ENCODE data around the gene ARL14EPL.
A peak's percentile ranks its signal among the peaks of the same experiment; 100 is the strongest.
"Not testable (repeated sequence)": the region's sequence is repeated elsewhere in the genome, so short reads cannot be mapped to it uniquely, and the experiment has no call there.

ARL14EPL gene

DNA sequence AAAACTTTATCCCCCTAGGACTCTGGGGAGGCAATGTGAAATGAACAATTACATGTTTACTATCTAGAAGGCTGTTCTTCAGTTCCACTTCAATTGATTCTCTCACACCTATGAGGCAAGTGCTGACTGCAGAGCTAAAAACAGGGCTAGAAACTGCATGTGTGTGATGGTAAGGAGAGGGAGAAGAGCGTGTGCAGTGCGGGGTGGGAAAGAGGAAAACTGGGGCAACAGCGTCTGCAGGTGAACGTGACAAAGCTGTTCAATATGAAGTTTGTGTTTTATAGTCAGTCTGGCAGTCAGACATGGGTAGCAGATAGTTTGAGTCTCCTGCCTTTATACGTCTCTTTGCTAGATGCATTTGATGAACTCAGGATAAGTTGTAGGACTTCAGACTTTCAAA lies 45.9 kb downstream of the ARL14EPL start:
- no peak overlapping the region for H3K9ac ChIP-seq (ENCODE audit: low read depth in 1 of 2, low read length in 2 of 2)
- no peaks in the 10 kb centered on the region for H3K36me3 ChIP-seq (ENCODE audit: control insufficient read depth in 1 of 2, insufficient read depth in 2 of 2, low read length in 2 of 2)
- no peaks in the 10 kb centered on the region for H3K27me3 ChIP-seq (ENCODE audit: control insufficient read depth in 1 of 2, insufficient read depth in 2 of 2, low read length in 2 of 2)
- H3K4me1 ChIP-seq (ENCODE audit: control insufficient read depth in 1 of 2, insufficient read depth in 2 of 2, low read length in 2 of 2), result no peaks in the 10 kb centered on the region
- H3K9me3 ChIP-seq (ENCODE audit: control insufficient read depth in 1 of 2, low read length in 2 of 2), result no peaks in the 10 kb centered on the region
- no peak overlapping the region for H3K27ac ChIP-seq (ENCODE audit: low read depth, low read length)
- H3K4me3 ChIP-seq (ENCODE audit: low read depth in 1 of 2, low read length in 2 of 2), result no peak overlapping the region

DNA sequence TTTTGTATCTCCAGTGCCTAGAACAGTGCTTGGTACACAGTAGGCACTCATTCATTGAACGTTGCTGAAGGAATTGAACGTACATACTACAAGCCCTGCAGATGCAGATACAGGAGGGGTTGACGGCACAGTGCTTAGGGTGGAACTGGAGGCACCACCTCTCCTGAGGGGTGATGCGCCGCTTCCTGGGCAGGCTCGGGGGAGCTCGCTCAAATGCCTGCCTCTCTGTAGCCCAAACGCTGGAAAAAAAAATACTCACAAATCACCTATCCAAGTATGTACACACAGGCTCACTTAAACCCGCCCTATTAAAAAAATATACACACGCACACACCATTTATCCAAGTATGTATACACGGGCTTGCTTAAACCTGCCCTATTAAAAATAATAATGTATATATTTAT lies 52.0 kb downstream of the ARL14EPL start:
- H3K36me3 ChIP-seq (ENCODE audit: control insufficient read depth in 1 of 2, insufficient read depth in 2 of 2, low read length in 2 of 2), result peaks cover 0 to 7% of the 10 kb centered on the region in 2 donors
- no peaks in the 10 kb centered on the region for H3K9me3 ChIP-seq (ENCODE audit: control insufficient read depth in 1 of 2, low read length in 2 of 2)
- peaks cover 6 to 9% of the 10 kb centered on the region in 2 donors for H3K4me1 ChIP-seq (ENCODE audit: control insufficient read depth in 1 of 2, insufficient read depth in 2 of 2, low read length in 2 of 2)
- H3K4me3 ChIP-seq (ENCODE audit: low read depth in 1 of 2, low read length in 2 of 2), result peak overlapping the region; percentile 83 to 99
- H3K27ac ChIP-seq (ENCODE audit: low read depth, low read length), result no peak overlapping the region
- H3K9ac ChIP-seq (ENCODE audit: low read depth in 1 of 2, low read length in 2 of 2), result peak overlapping the region; percentile 3 to 91
- no peaks in the 10 kb centered on the region for H3K27me3 ChIP-seq (ENCODE audit: control insufficient read depth in 1 of 2, insufficient read depth in 2 of 2, low read length in 2 of 2)

DNA sequence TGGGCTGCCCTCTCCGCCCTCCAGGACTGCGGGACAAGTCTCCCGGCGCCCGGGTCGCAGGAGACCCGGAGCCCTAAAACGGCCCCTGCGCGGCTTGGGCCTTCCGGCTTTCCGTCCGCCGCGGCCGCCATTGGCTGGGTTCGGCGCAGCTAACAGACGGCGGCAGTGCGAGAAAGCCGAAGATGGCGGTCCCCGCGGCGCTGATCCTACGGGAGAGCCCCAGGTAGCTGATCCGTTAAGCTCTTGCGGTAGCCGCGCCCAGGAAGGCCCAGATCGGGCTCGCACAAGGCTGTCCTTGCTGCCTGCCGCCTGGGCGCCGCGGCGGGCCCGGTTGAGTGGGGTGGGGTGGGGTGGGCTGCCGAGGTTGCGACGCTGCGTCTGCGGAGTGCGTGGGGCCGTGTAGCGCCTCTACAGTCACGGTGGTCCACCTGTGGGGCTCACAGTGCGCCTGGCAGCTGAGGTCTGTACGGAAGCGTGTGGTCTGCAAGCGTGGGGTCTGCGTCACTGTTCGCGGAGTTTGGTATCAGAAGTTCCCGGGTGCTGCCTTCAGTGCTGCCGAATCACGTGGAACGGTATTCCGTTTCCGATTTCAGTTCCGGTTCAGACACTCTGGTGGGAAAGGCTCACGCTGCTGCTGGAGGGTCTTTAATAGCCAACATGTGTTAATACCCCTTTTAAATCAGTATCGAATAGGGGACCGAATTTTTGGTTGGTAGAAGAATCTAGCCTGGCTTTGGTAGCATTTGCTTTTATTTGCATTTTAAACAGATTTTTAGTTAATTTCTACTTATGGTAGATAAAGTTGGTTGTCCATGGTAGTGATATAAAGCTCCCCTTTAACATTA lies 52.8 kb downstream of the ARL14EPL start, which contains the start of gene COMMD10:
Gene COMMD10, plus strand, starts transcription at position 155 of the 845 bp plus-strand sequence.
- no peaks in the 10 kb centered on the region for H3K9me3 ChIP-seq (ENCODE audit: control insufficient read depth in 1 of 2, low read length in 2 of 2)
- peaks cover 6 to 9% of the 10 kb centered on the region in 2 donors for H3K4me1 ChIP-seq (ENCODE audit: control insufficient read depth in 1 of 2, insufficient read depth in 2 of 2, low read length in 2 of 2)
- peak within 1 kb of the TSS; percentile 83 to 99 for H3K4me3 ChIP-seq (ENCODE audit: low read depth in 1 of 2, low read length in 2 of 2)
- peaks cover 0 to 7% of the 10 kb centered on the region in 2 donors for H3K36me3 ChIP-seq (ENCODE audit: control insufficient read depth in 1 of 2, insufficient read depth in 2 of 2, low read length in 2 of 2)
- peak within 1 kb of the TSS; percentile 70 to 91 for H3K9ac ChIP-seq (ENCODE audit: low read depth in 1 of 2, low read length in 2 of 2)
- no peaks in the 10 kb centered on the region for H3K27me3 ChIP-seq (ENCODE audit: control insufficient read depth in 1 of 2, insufficient read depth in 2 of 2, low read length in 2 of 2)
- H3K27ac ChIP-seq (ENCODE audit: low read depth, low read length), result peak within 1 kb of the TSS; percentile 63

DNA sequence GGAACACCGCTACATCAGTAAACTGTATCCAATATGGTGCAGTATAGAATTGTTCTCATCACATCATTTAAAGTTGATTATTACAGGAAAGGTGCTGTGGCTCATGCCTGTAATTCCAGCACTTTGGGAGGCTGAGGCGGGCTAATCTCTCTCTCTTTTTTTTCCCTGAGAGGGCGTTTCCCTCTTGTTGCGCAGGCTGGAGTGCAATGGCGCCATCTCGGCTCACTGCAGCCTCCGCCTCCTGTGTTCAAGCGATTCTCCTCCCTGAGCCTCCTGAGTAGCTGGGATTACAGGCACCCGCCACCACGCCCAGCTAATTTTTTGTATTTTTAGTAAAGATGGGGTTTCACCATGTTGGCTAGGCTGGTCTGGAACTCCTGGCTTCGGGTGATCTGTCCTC lies 54.0 kb downstream of the ARL14EPL start:
- H3K36me3 ChIP-seq (ENCODE audit: control insufficient read depth in 1 of 2, insufficient read depth in 2 of 2, low read length in 2 of 2); H3K27me3 ChIP-seq (ENCODE audit: control insufficient read depth in 1 of 2, insufficient read depth in 2 of 2, low read length in 2 of 2); H3K9ac ChIP-seq (ENCODE audit: low read depth in 1 of 2, low read length in 2 of 2); H3K4me1 ChIP-seq (ENCODE audit: control insufficient read depth in 1 of 2, insufficient read depth in 2 of 2, low read length in 2 of 2); H3K27ac ChIP-seq (ENCODE audit: low read depth, low read length); H3K9me3 ChIP-seq (ENCODE audit: control insufficient read depth in 1 of 2, low read length in 2 of 2): not testable (repeated sequence)
- H3K4me3 ChIP-seq (ENCODE audit: low read depth in 1 of 2, low read length in 2 of 2), result peak overlapping the region; percentile 83 to 99

DNA sequence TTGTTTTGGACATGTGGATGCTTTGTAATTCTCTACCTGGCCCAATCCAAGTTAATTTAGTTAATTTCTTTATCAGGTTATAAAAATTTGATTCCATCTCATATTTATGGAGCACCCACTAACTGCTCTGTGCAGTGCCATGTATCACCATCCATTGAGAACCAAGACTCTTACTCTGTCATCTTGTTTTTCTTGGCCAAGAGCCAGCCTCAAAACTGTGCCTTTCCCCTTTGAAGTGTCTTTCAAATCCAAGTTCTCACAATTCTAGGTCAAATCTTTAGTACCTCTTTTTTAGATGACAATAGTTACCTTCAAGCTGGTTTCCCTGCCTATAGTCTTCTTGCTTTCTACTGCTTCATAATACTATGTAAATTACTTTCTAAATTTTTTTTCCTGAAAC lies 55.8 kb downstream of the ARL14EPL start:
- H3K27ac ChIP-seq (ENCODE audit: low read depth, low read length), result no peak overlapping the region
- no peak overlapping the region for H3K9ac ChIP-seq (ENCODE audit: low read depth in 1 of 2, low read length in 2 of 2)
- H3K4me3 ChIP-seq (ENCODE audit: low read depth in 1 of 2, low read length in 2 of 2), result no peak overlapping the region
- H3K27me3 ChIP-seq (ENCODE audit: control insufficient read depth in 1 of 2, insufficient read depth in 2 of 2, low read length in 2 of 2), result no peaks in the 10 kb centered on the region
- H3K9me3 ChIP-seq (ENCODE audit: control insufficient read depth in 1 of 2, low read length in 2 of 2), result no peaks in the 10 kb centered on the region
- H3K36me3 ChIP-seq (ENCODE audit: control insufficient read depth in 1 of 2, insufficient read depth in 2 of 2, low read length in 2 of 2), result peaks cover 4 to 18% of the 10 kb centered on the region in 2 donors
- H3K4me1 ChIP-seq (ENCODE audit: control insufficient read depth in 1 of 2, insufficient read depth in 2 of 2, low read length in 2 of 2), result peaks cover 6 to 9% of the 10 kb centered on the region in 2 donors

DNA sequence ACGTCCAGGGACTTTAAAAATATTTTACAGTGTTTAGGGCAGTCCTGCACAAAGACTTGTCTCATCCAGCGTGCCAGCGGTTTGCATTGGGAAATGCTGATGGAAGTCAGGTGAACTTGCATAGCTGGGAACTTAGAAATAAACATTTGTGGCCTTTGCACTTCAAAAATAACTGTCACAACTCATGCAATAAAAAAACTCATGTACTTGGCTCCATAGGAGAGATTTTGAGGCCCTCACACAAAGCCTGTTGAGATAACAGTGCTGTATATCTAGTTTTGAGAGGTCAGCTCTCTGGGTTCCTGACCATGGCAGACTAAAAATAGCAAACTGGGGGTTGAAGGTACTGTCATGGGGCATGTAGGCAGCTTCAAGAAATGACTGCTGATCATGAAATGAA lies 58.0 kb downstream of the ARL14EPL start:
- Histone ChIP-seq H3K27ac (ENCODE audit: low read depth, low read length) (no peak overlapping the region), H3K9me3 (ENCODE audit: control insufficient read depth in 1 of 2, low read length in 2 of 2) (no peaks in the 10 kb centered on the region), H3K9ac (ENCODE audit: low read depth in 1 of 2, low read length in 2 of 2) (no peak overlapping the region), H3K4me3 (ENCODE audit: low read depth in 1 of 2, low read length in 2 of 2) (no peak overlapping the region), H3K27me3 (ENCODE audit: control insufficient read depth in 1 of 2, insufficient read depth in 2 of 2, low read length in 2 of 2) (no peaks in the 10 kb centered on the region), H3K4me1 (ENCODE audit: control insufficient read depth in 1 of 2, insufficient read depth in 2 of 2, low read length in 2 of 2) (no peaks in the 10 kb centered on the region), H3K36me3 (ENCODE audit: control insufficient read depth in 1 of 2, insufficient read depth in 2 of 2, low read length in 2 of 2) (peaks cover 15 to 37% of the 10 kb centered on the region in 2 donors)

DNA sequence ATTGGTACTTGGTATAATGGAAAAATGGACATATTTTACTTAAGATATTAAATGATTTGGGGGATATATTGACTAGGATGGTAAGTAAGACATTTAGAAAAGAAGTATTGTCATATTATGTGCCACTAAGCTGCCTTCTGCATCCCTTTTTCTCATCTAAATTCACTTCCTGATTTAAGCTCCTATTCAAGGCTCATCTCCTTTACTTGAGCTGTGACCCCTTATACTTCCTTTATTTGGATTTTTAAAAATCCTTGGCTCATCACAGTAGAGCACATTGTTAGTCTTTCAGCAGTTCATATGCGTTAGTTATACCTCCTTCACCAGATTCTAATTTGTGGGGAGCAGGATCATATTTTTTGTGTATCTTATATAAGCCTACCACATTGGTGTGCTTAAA lies 59.1 kb downstream of the ARL14EPL start:
- H3K27ac ChIP-seq (ENCODE audit: low read depth, low read length), result no peak overlapping the region
- H3K9ac ChIP-seq (ENCODE audit: low read depth in 1 of 2, low read length in 2 of 2), result no peak overlapping the region
- no peaks in the 10 kb centered on the region for H3K27me3 ChIP-seq (ENCODE audit: control insufficient read depth in 1 of 2, insufficient read depth in 2 of 2, low read length in 2 of 2)
- H3K9me3 ChIP-seq (ENCODE audit: control insufficient read depth in 1 of 2, low read length in 2 of 2), result no peaks in the 10 kb centered on the region
- H3K4me3 ChIP-seq (ENCODE audit: low read depth in 1 of 2, low read length in 2 of 2), result no peak overlapping the region
- H3K36me3 ChIP-seq (ENCODE audit: control insufficient read depth in 1 of 2, insufficient read depth in 2 of 2, low read length in 2 of 2), result peaks cover 18 to 37% of the 10 kb centered on the region in 2 donors
- no peaks in the 10 kb centered on the region for H3K4me1 ChIP-seq (ENCODE audit: control insufficient read depth in 1 of 2, insufficient read depth in 2 of 2, low read length in 2 of 2)

DNA sequence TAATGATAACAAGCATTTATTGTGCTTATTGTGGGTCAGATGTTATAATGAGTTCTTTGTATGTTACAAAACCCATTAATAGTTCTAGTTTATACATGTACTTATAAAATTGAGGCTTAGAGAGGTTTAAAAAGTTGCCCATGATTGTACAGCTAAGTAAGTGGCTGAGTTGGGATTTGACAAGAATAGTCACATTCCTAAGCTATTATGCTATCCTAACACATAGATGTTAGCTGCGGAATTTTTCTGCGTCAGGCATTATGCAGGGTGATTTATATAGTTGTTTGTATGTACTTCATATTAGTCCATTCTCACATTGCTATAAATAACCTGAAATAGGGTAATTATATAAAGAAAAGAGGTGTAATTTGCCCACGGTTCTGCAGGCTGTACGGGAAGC lies 65.0 kb downstream of the ARL14EPL start:
- no peaks in the 10 kb centered on the region for H3K4me1 ChIP-seq (ENCODE audit: control insufficient read depth in 1 of 2, insufficient read depth in 2 of 2, low read length in 2 of 2)
- no peak overlapping the region for H3K9ac ChIP-seq (ENCODE audit: low read depth in 1 of 2, low read length in 2 of 2)
- no peak overlapping the region for H3K4me3 ChIP-seq (ENCODE audit: low read depth in 1 of 2, low read length in 2 of 2)
- H3K27ac ChIP-seq (ENCODE audit: low read depth, low read length), result no peak overlapping the region
- H3K36me3 ChIP-seq (ENCODE audit: control insufficient read depth in 1 of 2, insufficient read depth in 2 of 2, low read length in 2 of 2), result peaks cover 21 to 41% of the 10 kb centered on the region in 2 donors
- H3K9me3 ChIP-seq (ENCODE audit: control insufficient read depth in 1 of 2, low read length in 2 of 2), result no peaks in the 10 kb centered on the region
- no peaks in the 10 kb centered on the region for H3K27me3 ChIP-seq (ENCODE audit: control insufficient read depth in 1 of 2, insufficient read depth in 2 of 2, low read length in 2 of 2)

DNA sequence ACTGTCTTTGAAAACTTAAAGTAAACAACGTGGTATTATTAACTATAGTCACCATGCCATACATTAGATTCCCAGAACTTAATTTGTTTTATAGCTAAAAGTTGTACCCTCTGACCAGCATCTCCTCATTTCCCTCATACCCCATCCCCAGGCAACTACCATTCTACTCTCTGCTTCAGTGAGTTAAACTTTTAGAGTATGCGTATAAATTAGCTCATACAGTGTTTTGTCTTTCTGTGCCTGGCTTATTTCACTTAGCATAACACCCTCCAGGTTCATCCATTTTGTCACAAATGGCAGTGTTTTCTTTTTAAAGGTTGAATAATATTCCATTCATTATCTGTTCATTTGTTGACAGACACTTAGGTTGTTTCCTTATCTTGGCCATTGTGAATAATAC lies 66.7 kb downstream of the ARL14EPL start:
- no peak overlapping the region for H3K9ac ChIP-seq (ENCODE audit: low read depth in 1 of 2, low read length in 2 of 2)
- H3K4me1 ChIP-seq (ENCODE audit: control insufficient read depth in 1 of 2, insufficient read depth in 2 of 2, low read length in 2 of 2), result no peaks in the 10 kb centered on the region
- no peak overlapping the region for H3K27ac ChIP-seq (ENCODE audit: low read depth, low read length)
- no peak overlapping the region for H3K4me3 ChIP-seq (ENCODE audit: low read depth in 1 of 2, low read length in 2 of 2)
- H3K36me3 ChIP-seq (ENCODE audit: control insufficient read depth in 1 of 2, insufficient read depth in 2 of 2, low read length in 2 of 2), result peaks cover 13 to 26% of the 10 kb centered on the region in 2 donors
- no peaks in the 10 kb centered on the region for H3K27me3 ChIP-seq (ENCODE audit: control insufficient read depth in 1 of 2, insufficient read depth in 2 of 2, low read length in 2 of 2)
- H3K9me3 ChIP-seq (ENCODE audit: control insufficient read depth in 1 of 2, low read length in 2 of 2), result no peaks in the 10 kb centered on the region

DNA sequence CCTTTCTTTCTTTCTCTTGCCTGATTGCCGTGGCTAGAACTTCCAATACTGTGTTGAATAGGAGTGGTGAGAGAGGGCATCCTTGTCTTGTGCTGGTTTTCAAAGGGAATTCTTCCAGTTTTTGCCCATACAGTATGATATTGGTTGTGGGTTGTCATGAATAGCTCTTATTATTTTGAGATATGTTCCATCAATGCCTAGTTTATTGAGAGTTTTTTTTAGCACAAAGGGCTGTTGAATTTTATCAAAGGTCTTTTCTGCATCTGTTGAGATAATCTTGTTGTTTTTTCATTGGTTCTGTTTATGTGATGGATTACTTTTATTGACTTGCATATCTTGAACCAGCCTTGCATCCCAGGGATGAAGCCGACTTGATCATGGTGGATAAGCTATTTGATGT lies 72.7 kb downstream of the ARL14EPL start:
- not testable (repeated sequence) for H3K4me1 ChIP-seq (ENCODE audit: control insufficient read depth in 1 of 2, insufficient read depth in 2 of 2, low read length in 2 of 2); H3K9ac ChIP-seq (ENCODE audit: low read depth in 1 of 2, low read length in 2 of 2); H3K4me3 ChIP-seq (ENCODE audit: low read depth in 1 of 2, low read length in 2 of 2); H3K27ac ChIP-seq (ENCODE audit: low read depth, low read length); H3K27me3 ChIP-seq (ENCODE audit: control insufficient read depth in 1 of 2, insufficient read depth in 2 of 2, low read length in 2 of 2); H3K9me3 ChIP-seq (ENCODE audit: control insufficient read depth in 1 of 2, low read length in 2 of 2); H3K36me3 ChIP-seq (ENCODE audit: control insufficient read depth in 1 of 2, insufficient read depth in 2 of 2, low read length in 2 of 2)

Data from duodenal mucosa (tissue), 2 donors.